Glomerular visceral epithelial cell (primary cell): ENCODE data around the gene KIRREL3.
"Not testable (repeated sequence)": the region's sequence is repeated elsewhere in the genome, so short reads cannot be mapped to it uniquely, and the experiment has no call there.

Experiments used
- DNase-seq: peaks from one replicate; pipeline ENCODE4 v3.0.0-alpha.2; 2016; ENCODE audit errors: extremely low spot score

KIRREL3 gene

DNA sequence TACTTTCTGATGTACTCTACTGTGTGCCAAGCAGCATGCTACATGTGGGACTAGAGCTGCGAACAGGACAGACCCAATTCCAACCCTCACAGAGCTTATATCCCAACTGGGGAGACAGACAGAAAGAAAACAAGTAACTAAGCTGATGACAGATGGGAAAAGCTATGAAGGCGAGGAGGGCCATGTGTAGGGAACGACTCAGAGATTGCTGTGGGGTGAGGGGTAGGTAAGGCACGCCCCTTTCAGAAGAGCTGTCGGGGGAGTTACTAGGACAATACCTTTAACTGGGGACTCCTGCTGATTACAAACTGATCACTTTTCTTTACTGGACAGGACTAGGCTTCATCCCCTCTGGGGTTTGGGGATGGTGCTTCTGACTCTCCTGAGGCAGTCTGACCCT is 596.2 kb downstream of the KIRREL3 start:
- DNase-seq, result no peak

DNA sequence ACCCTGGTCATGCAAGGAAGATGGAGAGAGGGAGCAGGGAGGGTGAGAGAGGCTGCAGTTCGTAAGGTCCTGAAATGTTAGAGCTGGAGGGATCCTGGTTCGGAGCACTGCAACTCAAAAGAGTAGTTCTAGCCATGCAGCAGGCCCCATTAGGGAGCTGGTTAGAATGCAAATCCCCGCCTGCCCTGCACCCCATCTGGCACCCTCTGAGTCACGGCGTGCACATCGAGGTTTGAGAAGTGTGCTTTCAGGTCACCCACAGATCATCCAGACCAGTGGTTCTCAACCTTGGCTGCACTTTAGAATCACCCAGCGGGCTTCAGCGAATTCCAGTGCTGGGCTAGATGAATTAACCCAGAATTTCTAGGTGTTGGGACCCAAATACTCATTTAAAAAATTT is 596.9 kb downstream of the KIRREL3 start:
- peak; percentile 56 for DNase-seq

DNA sequence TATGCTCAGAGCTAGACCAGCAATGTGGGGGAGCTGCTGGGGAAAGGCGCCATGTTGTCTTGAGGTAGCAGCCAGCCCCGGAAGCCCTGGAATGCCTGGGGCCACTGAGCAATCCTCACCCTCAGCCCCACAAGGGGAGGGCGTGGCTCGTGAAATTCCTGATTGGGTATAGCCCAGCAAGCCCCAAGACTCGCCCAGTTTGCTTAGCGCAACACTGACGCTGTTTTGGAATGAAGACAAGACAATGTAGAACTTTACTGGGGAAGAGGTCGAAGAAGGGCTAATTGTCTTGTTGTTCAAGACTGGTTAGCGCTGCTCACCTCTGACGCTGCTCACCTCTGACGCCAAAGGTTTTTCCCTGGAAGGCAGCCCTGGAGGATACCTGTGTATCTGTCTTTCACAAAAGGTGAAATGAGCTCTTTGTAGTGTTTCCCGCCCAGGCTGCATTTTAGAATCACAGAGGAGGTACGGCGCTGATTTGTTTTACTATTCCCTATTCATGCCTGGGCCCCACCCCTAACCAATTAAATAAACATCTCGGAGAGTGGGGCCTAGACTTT is 597.5 kb downstream of the KIRREL3 start:
- DNase-seq, result no peak

DNA sequence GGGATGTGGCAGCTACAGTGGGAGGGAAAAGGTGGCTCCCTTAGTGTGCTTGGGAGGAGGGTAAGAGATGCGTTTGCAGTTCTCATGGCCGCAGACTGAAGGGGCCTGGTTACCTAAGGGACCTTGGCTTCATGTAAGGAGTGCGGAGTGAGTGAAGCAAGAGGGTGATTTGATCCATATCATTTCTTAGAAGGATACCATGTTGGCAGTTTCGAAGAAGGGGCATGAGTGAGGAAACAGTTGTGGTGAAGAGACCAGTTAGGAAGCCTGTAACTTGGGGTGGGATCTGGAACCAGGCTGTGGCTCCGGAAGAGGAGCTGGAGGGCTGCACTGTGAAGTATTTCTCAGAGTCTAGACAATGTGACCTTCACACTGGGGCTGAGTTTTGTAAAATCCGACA is 600.1 kb downstream of the KIRREL3 start:
- no peak for DNase-seq

DNA sequence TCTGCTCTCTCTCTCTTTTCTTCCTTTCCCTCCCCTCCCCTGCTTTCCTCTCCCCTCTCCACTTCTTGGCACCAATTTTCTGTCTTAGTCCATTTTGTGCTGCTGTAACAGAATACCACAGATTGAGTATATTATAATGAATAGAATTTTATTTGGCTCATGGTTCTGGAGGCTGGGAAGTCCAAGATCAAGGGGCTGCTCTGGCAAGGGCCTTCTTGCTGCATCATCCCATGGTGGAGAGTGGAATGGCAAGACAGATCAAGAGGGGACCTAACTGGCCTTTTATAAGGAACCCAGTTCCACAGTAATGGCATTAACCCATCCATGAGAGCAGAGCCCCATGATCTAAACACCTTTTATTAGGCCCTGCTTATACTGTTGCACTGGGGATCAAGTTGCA is 600.6 kb downstream of the KIRREL3 start:
- no peak for DNase-seq

DNA sequence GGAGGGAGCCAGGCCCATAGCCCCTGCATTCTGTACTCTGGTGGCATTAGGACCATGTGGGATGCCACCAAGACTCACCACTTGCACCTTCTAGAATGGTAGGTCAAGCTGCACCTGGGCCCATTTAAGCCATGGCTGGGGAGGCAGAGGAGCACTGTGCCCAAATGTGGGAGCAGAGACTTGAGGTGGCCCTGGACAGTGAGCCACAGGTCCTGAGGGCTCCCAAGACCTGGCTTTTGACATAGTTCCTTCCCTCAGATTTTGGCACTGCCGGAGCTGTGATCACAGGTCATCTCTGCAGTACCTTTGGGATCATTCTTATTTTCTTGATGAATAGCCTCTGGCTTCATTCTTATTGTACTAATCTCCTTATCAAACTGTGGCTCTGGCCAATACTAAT is 601.8 kb downstream of the KIRREL3 start:
- DNase-seq, result no peak

DNA sequence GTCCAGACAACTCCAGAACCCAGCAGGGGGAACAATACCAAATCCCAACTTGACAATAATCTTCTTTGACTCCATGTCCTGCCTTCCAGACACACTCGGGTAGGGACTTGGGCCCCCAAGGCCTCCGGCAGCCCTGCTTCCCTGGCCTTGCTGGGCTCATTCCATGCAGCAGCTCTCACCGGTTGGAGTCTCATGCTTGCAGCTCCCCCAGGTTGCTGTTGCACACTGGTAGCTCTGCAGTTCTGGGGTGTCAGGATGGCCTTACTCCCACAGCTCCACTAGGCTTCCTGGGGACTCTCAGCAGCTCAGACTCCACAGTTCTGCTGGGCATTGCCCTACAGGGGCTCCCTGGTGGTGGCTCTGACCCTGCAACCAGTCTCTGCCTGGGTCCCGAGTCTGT is 602.3 kb downstream of the KIRREL3 start:
- DNase-seq, result no peak

DNA sequence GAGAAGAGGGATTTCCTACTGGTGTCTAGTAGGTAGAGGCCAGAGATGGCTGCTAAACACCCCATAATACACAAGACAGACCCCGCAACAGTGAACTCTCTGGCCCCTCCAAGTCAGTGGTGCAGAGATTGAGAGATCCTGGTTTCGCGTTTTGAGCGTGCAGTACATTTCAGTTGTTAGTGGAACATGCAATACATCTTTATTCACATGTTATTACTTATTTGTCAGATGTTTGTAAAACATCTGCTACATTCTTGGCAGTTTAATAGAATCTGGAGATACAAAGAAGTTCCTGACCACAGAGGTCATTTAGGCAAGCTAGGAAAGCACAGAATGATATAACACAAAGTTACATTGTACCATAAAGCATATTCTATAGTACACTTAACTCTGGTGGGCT is 603.6 kb downstream of the KIRREL3 start:
- DNase-seq, result no peak

DNA sequence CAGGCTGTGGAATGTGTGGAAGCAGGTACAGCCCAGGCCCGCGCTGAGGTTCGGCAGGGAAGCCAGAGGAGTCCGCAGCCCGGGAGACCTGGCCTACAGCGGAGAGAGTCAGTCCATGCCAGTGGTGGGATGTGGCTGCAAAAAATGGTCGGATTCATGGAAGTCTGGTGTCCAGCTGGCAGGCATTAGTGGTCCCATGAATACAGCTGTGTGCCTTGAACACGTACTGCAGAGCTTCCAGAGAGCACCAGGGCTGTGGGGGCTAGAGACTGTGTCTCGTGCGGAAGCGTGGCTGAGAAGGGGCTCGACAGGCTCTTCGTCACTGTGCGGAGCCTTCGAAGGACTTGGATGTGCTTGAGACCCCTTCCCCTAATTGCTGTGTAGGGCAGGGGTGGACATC is 604.3 kb downstream of the KIRREL3 start:
- not testable (repeated sequence) for DNase-seq

DNA sequence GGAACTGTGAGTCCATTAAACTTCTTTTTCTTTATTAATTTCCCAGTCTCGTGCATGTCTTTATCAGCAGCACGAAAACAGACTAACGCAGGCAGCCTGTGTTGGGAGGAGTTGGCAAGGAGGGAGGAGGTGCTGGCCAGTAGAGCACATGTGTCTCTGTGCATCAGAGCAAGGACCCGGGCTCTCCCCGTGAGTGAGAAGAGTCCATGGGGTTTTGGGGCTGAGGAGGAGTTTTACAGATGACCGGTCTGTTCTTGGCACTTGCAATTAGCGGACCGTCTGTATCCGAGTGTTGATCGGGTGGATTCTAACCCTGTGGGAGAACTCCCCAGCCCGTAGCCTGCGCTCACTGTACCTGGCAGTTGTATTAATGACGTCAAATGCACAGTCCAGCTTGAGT is 604.8 kb downstream of the KIRREL3 start:
- not testable (repeated sequence) for DNase-seq

DNA sequence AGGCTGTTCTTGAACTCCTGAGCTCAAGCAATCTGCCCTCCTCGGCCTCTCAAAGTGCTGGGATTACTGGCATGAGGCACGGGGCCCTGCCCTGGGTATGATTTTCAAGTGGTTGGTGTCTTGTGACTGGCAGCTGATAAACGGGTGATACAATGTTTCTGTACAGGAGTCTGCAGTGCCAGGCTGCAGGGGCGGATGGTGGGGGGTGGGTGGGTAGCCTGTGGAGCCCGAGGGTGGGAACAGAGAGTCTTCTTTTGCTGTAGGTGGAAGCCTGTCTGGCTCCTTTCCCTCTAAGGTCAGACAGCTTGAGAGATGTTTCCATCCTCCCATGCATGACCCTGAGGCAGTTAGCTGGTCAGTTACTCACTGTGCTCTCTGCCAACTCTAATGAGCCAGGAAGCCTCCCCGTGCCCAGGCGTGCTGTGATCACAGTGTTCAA is 605.9 kb downstream of the KIRREL3 start:
- peak; percentile 44 for DNase-seq

DNA sequence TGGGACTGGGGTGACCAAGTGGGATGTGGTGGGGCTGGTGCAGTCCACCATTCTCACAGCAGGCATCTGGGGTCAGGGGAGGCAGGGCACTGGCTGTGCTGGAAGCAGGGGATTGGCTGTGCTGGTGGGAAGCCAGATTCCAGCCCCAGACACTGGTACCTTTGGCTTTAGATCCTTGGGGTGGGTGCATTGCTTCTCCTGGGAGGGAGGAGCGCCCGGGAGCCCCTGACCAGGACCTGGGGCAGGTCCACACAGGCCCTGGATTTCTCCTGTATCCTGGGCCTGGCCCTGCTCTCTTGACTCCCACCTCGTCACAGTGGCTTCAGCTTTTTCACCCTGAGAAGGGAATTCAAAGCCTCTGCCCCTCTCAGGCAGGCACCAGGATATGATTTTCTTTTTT is 606.5 kb downstream of the KIRREL3 start:
- DNase-seq, result no peak

DNA sequence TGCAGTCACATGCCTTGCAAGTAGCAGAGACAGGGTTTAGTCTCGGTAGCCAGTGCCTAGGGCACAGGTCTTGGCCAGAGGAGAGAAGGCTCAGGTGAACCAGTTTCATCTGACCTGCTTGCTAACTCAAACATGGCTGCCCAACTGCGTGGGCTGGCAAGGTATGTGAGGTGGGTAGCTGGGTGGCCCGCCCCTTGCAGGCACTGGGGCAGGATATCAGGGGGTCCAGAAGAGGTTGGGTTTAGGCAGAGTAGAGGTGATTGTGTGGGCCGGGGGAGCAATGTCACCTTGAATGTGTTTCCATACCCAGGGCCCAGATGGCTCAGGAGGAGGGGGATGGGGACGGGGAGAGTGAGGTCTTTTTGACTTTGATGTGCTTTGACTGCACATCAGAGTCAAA is 607.4 kb downstream of the KIRREL3 start:
- no peak for DNase-seq

DNA sequence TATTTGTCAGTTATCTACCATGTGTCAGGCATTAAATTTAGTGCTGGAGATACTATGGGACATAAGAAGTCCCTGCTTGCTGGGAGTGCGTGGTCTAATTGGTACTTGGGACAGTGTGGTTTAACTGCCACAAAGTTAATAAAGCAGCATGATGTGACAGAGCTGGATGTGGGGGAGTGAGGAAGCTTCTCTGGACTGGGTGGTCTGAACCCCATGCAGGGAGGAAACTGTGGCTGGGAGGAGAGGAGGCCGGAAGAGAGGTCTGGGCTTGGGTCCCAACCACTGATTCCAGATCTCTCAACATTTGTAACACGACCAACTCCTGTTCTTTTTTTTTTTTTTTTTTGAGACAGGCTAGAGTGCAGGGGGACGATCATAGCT is 607.9 kb downstream of the KIRREL3 start:
- no peak for DNase-seq

DNA sequence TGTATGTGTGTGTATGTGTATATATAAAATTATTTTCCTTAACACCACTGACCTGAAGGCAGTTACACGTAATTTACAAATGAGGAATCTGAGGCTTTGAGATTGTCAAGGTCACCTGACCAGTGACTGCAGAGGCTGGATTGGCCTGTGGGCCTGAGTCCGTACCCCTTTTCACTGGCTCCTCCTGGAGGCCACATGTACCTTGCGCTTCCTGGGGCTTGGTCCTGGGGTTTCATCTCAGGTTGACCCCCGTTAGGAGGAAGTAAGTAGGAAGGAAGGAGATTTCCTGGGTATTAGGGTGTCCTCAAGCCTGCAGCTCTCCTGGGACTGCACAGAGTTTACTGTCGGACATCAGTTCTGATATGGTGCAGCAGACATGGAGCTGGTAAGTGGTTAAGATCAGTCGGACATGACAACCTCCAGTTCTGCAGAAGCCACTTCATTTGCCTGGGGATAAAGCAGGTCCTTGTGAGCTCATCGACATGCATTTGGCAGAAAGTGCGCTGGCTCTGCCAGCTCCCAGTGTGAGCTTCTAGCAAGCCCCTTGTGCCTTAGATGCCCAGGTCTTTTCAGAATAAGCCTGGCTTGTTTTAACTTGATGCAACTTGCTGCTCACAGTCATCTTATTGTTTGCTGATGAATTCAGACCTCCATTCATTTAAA is 608.5 kb downstream of the KIRREL3 start:
- DNase-seq, result no peak

DNA sequence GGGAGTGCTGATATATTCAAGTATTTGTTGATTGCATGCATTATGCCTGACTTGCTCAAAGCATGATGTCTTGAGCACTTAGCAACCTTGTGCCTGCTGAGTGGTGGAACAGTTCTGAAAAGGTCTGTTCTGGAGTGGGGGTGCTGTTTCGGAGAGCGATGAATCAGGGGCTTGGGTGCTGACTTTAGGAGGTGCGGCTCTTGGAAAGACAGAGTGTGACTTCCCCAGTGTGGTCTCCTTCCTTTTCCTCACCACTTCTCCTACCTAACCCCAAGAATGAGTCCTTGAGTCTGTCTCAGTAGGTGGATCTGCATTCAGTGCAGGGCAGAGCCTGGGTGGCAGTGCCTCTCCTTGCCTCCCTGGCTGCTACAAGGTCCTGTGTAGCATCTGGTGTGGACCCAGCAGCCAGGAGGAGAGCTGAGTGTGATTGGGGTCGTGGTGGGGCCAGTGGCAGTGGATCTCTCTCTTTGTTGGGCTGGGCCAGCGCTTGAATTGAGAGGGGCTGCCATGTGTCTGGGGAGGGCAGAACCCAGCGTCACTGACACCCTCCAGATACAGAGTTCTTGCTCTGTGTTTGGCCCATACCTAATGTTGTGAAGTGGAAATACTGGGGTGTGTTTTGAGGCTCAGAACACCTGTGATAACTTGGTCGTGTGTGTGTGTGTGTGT is 609.1 kb downstream of the KIRREL3 start:
- no peak for DNase-seq

DNA sequence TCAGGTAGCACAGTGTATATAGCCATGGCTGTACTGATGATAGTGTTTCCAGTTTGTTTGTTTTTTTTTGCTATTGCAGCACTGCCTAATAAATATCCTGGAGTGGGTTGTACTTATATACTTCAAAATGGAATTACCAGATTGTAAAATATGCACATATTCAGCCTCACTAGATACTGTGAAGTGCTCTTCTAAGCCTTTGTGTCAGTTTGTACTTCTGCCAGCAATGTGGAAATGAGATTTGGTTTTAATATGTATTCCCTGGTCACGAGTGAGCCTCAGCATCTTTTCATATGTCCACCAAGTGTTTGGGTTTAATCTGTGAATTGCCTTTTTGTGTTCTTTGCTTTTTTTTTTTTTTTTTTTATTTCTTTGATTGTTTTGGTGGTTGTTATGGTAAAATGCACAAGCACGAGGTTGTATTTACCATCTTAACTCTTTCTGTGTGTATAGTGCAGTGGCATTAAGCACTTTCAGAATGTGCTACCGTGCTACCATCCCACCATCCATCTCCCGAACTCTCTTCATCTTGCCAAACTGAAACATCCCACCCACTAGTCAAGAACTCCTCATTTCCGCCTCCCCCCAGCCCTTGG is 610.2 kb downstream of the KIRREL3 start:
- no peak for DNase-seq

DNA sequence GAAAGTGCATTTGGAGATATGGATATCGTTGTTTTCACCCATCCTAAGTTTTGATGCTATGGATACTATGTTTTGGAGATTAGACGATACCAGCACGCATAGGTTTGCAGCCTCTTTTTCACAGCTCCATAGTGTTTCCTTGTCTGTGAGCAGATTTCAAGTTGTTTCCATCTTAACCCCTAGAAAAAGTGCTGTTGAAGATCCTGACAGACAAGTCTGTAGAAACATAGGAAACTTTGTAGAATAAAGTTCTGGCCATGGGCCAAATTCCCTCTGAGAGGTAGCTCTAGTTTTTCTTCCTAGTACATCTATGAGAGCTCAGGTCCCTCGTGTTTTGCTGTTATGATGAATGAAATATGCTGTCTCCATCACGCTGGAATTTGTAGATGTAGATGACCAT is 612.7 kb downstream of the KIRREL3 start:
- DNase-seq, result no peak

DNA sequence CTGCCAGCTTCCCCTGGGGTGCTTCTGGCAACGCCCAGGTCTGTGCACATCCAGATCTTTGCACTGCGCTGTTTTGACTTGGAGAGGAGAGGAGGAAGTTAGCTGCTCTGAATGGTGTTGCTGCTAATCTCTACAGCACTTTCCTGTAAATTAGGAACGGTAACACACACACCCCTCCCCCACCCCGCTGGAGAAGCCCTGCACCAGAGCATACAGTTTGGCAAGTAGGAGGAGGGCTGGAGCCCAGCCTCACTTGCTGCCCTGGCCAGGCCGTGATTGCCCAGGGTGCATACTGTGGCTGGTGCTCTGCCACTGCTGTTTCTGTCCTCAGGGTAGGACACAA is 613.9 kb downstream of the KIRREL3 start:
- not testable (repeated sequence) for DNase-seq

DNA sequence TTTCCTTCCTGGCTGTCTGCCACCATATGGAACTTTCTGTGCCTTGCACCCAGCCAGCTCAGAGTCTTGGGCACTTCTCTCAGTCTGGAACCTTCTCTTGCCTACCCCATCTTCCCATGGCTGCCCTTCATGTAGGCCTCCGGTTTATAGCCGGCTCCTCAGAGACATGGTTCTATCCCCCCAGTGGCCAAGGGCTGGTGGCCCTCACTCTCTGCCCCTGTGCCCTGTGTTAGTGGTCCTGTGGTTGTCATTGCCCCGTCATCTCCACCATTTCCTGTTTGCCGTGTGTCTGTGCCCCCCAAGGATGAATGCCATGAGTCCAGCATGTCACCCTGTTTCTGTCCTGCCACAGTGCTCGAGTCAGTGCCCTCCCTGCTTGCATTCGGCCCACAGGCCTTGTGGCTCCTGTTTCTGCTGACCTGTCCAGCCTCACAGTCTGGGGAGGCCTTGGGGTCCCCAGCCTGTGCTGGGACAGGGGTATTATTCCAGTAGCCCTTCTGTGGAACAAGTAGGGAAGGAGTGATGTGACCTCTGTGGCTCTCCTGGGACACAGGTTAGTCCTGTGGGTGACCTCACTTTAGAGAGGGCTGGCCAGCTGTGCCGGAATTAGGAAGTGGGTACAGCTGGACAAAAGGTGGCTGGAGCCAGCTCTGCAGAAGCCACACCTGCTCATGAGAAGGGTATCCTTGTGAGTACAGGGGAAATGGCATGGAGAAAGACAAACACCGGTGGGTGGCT is 614.4 kb downstream of the KIRREL3 start:
- DNase-seq, result no peak

DNA sequence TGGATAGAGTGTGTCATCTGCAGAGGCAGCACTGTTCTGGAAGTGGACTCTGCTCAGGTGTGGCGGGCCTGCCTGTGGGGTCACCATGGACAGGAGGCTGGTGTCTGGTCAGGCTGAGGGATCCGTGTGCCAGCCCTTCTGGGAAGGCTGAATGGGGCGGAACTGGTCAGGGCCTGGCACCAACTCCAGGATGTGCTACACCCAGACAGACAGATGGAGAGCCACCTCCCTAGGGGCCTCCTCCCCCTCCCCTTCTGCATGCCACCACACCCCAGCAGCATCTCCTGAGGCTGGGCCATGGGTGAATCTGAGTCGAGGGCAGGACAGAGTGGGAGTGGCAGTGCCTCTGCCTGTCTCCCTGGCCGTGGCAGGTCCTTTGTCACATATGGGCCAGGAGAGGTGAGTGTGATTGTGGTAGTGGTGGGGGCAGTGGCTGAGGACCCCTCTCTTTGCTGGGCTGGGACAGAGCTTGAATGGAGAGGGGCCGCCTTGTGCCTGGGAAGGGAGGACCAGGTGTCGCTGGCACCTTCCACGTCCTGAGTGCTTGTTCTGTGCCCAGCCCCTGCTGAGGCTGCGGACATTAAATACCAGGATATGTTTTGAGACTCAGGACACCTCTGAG is 616.0 kb downstream of the KIRREL3 start:
- DNase-seq, result no peak
